ENCODE results near the gene ST7L.
A peak's percentile ranks its signal among the peaks of the same experiment; 100 is the strongest.

The ST7L gene

DNA sequence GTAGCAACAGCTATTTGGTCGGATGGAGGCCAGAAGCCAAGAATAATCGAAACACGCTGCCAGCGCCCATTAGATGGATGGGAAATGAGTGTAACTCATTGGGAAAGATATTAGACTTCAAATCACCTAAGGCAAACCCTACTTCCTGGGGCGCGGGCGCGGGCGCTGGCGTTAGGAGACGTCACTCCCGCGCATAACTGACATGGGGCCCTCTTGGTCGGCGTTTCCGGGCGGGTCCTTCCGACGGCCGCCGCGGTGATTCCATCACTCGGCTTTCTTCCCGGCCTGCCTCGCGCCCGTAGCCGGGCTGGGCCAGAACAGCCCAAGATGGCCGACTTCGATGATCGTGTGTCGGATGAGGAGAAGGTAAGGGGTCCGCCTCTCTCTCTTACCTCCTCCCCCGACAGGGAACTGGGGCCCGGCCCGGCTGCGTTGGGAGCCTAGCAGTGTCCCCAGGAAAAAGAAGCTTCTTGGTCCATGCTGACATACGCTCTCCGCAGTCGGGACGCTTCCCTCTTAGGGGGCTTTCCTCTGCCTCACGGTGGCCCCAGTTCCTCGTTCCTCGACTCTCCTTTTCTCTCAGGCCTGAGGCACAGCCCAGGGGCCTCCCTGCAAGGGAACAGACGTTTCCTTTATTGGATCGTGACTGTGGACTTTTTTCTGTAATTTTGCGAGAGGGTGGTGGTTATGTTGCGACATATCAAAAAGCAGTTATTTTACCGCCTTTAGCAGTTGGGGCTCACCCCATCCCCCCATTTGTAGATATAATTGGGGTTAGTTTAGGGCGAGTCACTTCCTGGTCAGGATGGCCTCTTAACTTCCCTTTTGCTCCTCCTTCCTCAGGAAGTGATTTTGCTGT lies 806 bp upstream of the ST7L start, which contains the start of gene CAPZA1:
TSS of gene CAPZA1 (plus strand) at position 315 of the 859 bp plus-strand sequence. CDS start at position 328, 13 bp downstream.
- Histone ChIP-seq H3K9ac (peak within 1 kb of the TSS; percentile 96), H3K4me1 (peaks cover 38% of the 10 kb centered on the region), H3K4me3 (peak within 1 kb of the TSS; percentile 84), H3K4me2 (peak within 1 kb of the TSS; percentile 84), H4K20me1 (peaks cover 44% of the 10 kb centered on the region), H3K36me3 (peaks cover 25% of the 10 kb centered on the region), H3K27ac (peak within 1 kb of the TSS; percentile 98), H3K27me3 (no peaks in the 10 kb centered on the region), H3K9me3 (no peaks in the 10 kb centered on the region)
- no peak for TF ChIP-seq Cebpa-rat (IDR thresholded peaks at IDR 0.05)

DNA sequence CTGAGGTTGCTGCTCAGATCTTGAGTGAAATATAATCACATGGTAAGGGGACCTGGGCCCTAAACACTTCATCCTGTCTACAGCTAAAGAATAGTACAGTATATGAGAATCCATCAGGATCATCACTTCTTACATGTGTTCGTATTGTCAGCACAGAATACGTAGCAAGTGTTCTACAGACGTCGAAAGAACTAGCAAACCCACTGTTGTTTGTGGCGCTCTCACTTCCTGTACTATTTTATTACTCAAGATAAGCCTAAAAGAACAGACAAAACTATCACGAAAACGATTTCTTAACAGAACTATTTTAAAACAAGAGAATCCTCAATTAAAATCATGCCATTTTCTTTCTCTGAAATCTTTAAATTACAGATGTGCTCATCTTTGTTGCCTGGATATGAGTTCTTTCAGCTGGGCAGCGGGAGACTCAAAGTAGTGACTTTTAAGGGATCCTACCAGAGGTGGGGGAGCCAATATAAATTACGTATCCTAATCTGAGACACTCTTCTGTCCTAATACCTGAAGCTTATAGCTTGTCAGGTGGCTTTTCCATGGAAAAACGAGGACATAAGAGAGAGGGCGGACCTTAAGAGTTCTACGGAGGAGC lies 724 bp downstream of the ST7L start:
- peaks cover 16% of the 10 kb centered on the region for H3K36me3 ChIP-seq
- H3K27ac ChIP-seq = peak overlapping the region; percentile 98
- peaks cover 38% of the 10 kb centered on the region for H3K4me1 ChIP-seq
- H3K4me2 ChIP-seq = peak overlapping the region; percentile 84
- no peaks in the 10 kb centered on the region for H3K27me3 ChIP-seq
- H3K4me3 ChIP-seq = peak overlapping the region; percentile 84
- TF ChIP-seq Cebpa-rat (IDR thresholded peaks at IDR 0.05) = no peak
- peaks cover 28% of the 10 kb centered on the region for H4K20me1 ChIP-seq
- peak overlapping the region; percentile 96 for H3K9ac ChIP-seq
- H3K9me3 ChIP-seq = no peaks in the 10 kb centered on the region

GRCh38 chr1:112614460-112615065 lies 4.4 kb downstream of the ST7L start:
- H4K20me1 ChIP-seq = no peaks in the 10 kb centered on the region
- H3K4me3 ChIP-seq = no peak overlapping the region
- no peaks in the 10 kb centered on the region for H3K27me3 ChIP-seq
- no peak overlapping the region for H3K9ac ChIP-seq
- H3K4me2 ChIP-seq = no peak overlapping the region
- no peak overlapping the region for H3K27ac ChIP-seq
- TF ChIP-seq Cebpa-rat (IDR thresholded peaks at IDR 0.05) = no peak
- H3K4me1 ChIP-seq = peaks cover 11% of the 10 kb centered on the region
- no peaks in the 10 kb centered on the region for H3K9me3 ChIP-seq
- H3K36me3 ChIP-seq = peaks cover 37% of the 10 kb centered on the region

GRCh38 chr1:112605633-112606327 lies 13.2 kb downstream of the ST7L start:
- Histone ChIP-seq H3K4me1 (no peaks in the 10 kb centered on the region), H3K27me3 (no peaks in the 10 kb centered on the region), H3K4me3 (no peak overlapping the region), H3K4me2 (no peak overlapping the region), H3K9ac (no peak overlapping the region), H3K9me3 (no peaks in the 10 kb centered on the region), H4K20me1 (no peaks in the 10 kb centered on the region), H3K36me3 (peaks cover 67% of the 10 kb centered on the region), H3K27ac (no peak overlapping the region)
- no peak for TF ChIP-seq Cebpa-rat (IDR thresholded peaks at IDR 0.05)

GRCh38 chr1:112603541-112603940 lies 15.4 kb downstream of the ST7L start:
- no peaks in the 10 kb centered on the region for H4K20me1 ChIP-seq
- H3K4me3 ChIP-seq = no peak overlapping the region
- H3K27ac ChIP-seq = no peak overlapping the region
- no peaks in the 10 kb centered on the region for H3K27me3 ChIP-seq
- no peak for TF ChIP-seq Cebpa-rat (IDR thresholded peaks at IDR 0.05)
- H3K4me1 ChIP-seq = no peaks in the 10 kb centered on the region
- H3K36me3 ChIP-seq = peaks cover 54% of the 10 kb centered on the region
- H3K4me2 ChIP-seq = no peak overlapping the region
- no peak overlapping the region for H3K9ac ChIP-seq
- H3K9me3 ChIP-seq = no peaks in the 10 kb centered on the region

DNA sequence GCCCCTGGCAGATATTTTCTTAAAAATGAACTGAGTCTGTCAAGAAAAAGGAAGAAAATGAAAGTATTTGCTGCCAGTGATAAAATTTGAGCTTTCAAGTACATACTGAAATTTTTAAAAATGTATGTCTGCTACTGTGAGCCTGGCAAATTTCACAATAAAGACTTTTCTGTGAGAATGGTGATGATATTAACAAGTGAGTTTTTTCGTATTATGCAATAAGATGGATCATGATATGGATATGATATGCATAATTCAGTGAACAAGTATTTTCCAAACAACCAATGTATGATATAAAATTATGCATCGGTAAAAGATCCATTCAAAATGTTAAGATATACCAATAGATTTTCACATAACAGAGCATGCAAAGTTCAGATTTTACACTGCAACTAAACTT lies 15.9 kb downstream of the ST7L start:
- H3K4me2 ChIP-seq = no peak overlapping the region
- peaks cover 52% of the 10 kb centered on the region for H3K36me3 ChIP-seq
- no peak overlapping the region for H3K4me3 ChIP-seq
- H3K9ac ChIP-seq = no peak overlapping the region
- no peak for TF ChIP-seq Cebpa-rat (IDR thresholded peaks at IDR 0.05)
- no peaks in the 10 kb centered on the region for H3K27me3 ChIP-seq
- H3K9me3 ChIP-seq = no peaks in the 10 kb centered on the region
- H4K20me1 ChIP-seq = no peaks in the 10 kb centered on the region
- H3K27ac ChIP-seq = no peak overlapping the region
- no peaks in the 10 kb centered on the region for H3K4me1 ChIP-seq

DNA sequence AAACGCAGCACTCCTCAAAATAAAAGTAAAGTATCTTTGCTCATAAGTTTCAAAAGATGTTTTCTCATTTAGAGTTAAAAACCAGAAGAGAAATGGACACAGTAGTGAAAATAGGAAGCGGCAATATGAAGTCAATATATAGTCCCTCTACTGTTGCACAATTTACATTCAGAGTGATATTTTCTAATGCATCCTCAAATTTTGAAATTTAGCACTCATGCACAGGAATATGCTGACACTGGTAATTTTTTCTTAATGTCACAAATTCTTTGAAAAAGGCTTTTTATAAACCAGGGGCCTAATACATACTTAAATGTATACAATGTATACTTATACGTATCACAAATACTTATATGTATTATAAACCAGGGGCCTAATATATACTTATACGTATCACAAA lies 19.5 kb downstream of the ST7L start:
- no peaks in the 10 kb centered on the region for H3K9me3 ChIP-seq
- H3K4me3 ChIP-seq = no peak overlapping the region
- TF ChIP-seq Cebpa-rat (IDR thresholded peaks at IDR 0.05) = no peak
- H3K4me1 ChIP-seq = no peaks in the 10 kb centered on the region
- H3K9ac ChIP-seq = no peak overlapping the region
- no peaks in the 10 kb centered on the region for H4K20me1 ChIP-seq
- H3K27ac ChIP-seq = no peak overlapping the region
- peaks cover 38% of the 10 kb centered on the region for H3K36me3 ChIP-seq
- no peaks in the 10 kb centered on the region for H3K27me3 ChIP-seq
- H3K4me2 ChIP-seq = no peak overlapping the region

GRCh38 chr1:112594208-112594876 lies 24.6 kb downstream of the ST7L start:
- Histone ChIP-seq H3K4me3 (no peak overlapping the region), H4K20me1 (no peaks in the 10 kb centered on the region), H3K4me1 (no peaks in the 10 kb centered on the region), H3K27me3 (no peaks in the 10 kb centered on the region), H3K9me3 (peaks cover 18% of the 10 kb centered on the region), H3K27ac (no peak overlapping the region), H3K4me2 (no peak overlapping the region), H3K36me3 (peaks cover 34% of the 10 kb centered on the region), H3K9ac (no peak overlapping the region)
- no peak for TF ChIP-seq Cebpa-rat (IDR thresholded peaks at IDR 0.05)

GRCh38 chr1:112589766-112590165 lies 29.2 kb downstream of the ST7L start:
- no peak for TF ChIP-seq Cebpa-rat (IDR thresholded peaks at IDR 0.05)
- no peaks in the 10 kb centered on the region for H3K4me1 ChIP-seq
- no peak overlapping the region for H3K27ac ChIP-seq
- H4K20me1 ChIP-seq = no peaks in the 10 kb centered on the region
- no peaks in the 10 kb centered on the region for H3K27me3 ChIP-seq
- no peak overlapping the region for H3K9ac ChIP-seq
- no peak overlapping the region for H3K4me2 ChIP-seq
- H3K9me3 ChIP-seq = peaks cover 27% of the 10 kb centered on the region
- H3K36me3 ChIP-seq = peaks cover 20% of the 10 kb centered on the region
- no peak overlapping the region for H3K4me3 ChIP-seq

Data from BLaER1 (cell line).